Panc1 (cell line): ENCODE measurements around the gene KIF17.

ENCODE experiments used
- CTCF ChIP-seq: fragments of 450-650 bp; IDR thresholded peaks from 2 replicates; pipeline ENCODE4 v1.5.1; 2017; ENCODE audit warnings: mild to moderate bottlenecking
- POLR2AphosphoS5 ChIP-seq: IDR thresholded peaks from 2 replicates; pipeline ENCODE4 v1.6.1; 2012; ENCODE audit warnings: mild to moderate bottlenecking, low read depth, low read length, moderate library complexity
- REST ChIP-seq, 2 experiments: IDR thresholded peaks; 2 replicates each; pipeline ENCODE4 v1.6.1; 2011 to 2012; ENCODE audit warnings: low read depth in 2 of 2, control low read depth in 1 of 2, low read length in 1 of 2, mild to moderate bottlenecking in 1 of 2, moderate library complexity in 1 of 2; ENCODE audit not compliant: insufficient read depth in 1 of 2

GRCh38 chr1:20730690-20731056, 12.9 kb upstream of the KIF17 start:
- TF ChIP-seq POLR2AphosphoS5 (no peak), CTCF (no peak), REST (IDR thresholded peaks at IDR 0.05; ENCODE audit: insufficient read depth in 1 of 2, low read depth in 2 of 2, low read length in 1 of 2) (no peak)
